ENCODE measurements around the gene WRAP73. TPM values are rescaled to one million over a fixed set of nuclear protein-coding genes. Genes with fewer than 3 reads are reported as not detected.
A peak's percentile ranks its signal among the peaks of the same experiment; 100 is the strongest.
"Not testable (repeated sequence)": the region's sequence is repeated elsewhere in the genome, so short reads cannot be mapped to it uniquely, and the experiment has no call there.

WRAP73 gene
- total RNA-seq, 1 donor from 2014 or later, result 15.6 TPM

DNA sequence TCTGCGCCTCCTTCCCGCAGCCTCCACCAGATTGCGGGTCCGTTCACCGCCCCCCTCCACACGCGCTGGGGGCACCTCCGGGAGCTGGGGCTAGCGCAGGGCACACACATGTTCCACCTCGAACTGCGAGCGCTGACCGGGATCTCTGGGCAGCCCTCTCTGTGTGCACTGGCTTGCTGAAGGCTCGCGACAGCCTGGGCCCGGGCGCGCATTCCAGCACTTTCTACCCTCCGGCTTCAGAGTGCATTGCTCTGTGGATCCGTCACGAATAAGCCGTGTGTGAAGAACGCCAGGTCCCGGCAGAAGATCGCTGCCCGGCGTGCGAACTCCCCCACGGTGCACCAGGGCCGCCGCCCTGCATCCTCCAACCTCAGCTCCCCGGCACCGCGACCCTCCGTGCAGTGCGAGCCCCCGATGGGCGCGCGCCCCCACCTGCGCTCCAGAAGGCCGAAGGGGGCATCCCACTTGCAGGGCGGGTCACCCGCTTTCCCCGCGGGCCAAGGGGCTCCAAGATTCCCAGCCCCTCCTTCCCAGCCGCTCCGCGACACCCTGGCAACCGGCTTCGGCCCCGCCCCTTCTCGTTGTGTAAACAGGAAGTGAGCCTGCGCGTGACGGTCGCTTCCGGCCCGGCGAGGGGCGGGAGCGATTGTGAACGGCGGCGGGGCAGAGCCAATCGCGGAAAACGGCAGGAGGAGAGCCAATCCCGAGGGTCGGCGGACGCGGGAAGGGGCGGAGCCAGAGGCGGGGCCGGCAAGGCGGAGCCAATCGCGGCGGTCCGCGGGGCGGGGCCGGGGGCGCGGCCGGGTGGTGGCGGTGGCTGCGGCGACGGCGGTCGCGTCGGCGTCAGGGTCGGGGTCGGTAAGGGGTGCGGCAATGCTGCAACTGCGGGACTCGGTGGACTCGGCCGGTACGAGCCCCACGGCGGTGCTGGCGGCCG lies 25.4 kb downstream of the WRAP73 start, which contains the start of gene TPRG1L:
Gene TPRG1L (plus strand): TSS at position 816 of the 937 bp plus-strand sequence. CDS start 58 bp downstream, at position 874.
- H3K4me1 ChIP-seq (ENCODE audit: insufficient read depth, low read length), result peaks cover 17% of the 10 kb centered on the region
- peak within 1 kb of the TSS; percentile 99 for H3K4me2 ChIP-seq (ENCODE audit: low read length)
- no peak for TF ChIP-seq CTCF (IDR thresholded peaks at IDR 0.05; ENCODE audit: insufficient read depth, low read depth, low read length)
- Mint-ChIP-seq H3K4me3 (ENCODE audit: unreplicated experiment) (peak within 1 kb of the TSS; percentile 96), H3K27me3 (ENCODE audit: low read depth, unreplicated experiment) (peaks cover 5% of the 10 kb centered on the region), H3K9me3 (ENCODE audit: unreplicated experiment) (no peaks in the 10 kb centered on the region), H3K27ac (ENCODE audit: unreplicated experiment) (peak within 1 kb of the TSS; percentile 60), H3K36me3 (ENCODE audit: low read depth, unreplicated experiment) (peaks cover 4% of the 10 kb centered on the region), H3K4me1 (ENCODE audit: low read depth, unreplicated experiment) (peaks cover 4% of the 10 kb centered on the region)
- peaks cover 7% of the 10 kb centered on the region for H3K36me3 ChIP-seq (ENCODE audit: insufficient read depth, low read length)
- H3K9ac ChIP-seq (ENCODE audit: low read length), result peak within 1 kb of the TSS; percentile 87
- peak within 1 kb of the TSS; percentile 85 for H2AFZ ChIP-seq (ENCODE audit: low read depth, low read length)
- H3K4me3 ChIP-seq (ENCODE audit: insufficient read depth, low read depth, low read length), result peak within 1 kb of the TSS; percentile 72
- H3K9me3 ChIP-seq (ENCODE audit: insufficient read depth, low read depth, low read length), result no peaks in the 10 kb centered on the region
- H3K79me2 ChIP-seq (ENCODE audit: insufficient read depth, low read length), result peaks cover 15% of the 10 kb centered on the region
- peak within 1 kb of the TSS; percentile 4 for H3K27ac ChIP-seq (ENCODE audit: low read depth, low read length)
- DNase-seq (ENCODE audit: low read depth) (peak; percentile 80), FAIRE-seq (no peak)
- peaks cover 2% of the 10 kb centered on the region for H3K27me3 ChIP-seq (ENCODE audit: insufficient read depth, low read length)
- peaks cover 23% of the 10 kb centered on the region for H4K20me1 ChIP-seq (ENCODE audit: insufficient read depth, low read length)

DNA sequence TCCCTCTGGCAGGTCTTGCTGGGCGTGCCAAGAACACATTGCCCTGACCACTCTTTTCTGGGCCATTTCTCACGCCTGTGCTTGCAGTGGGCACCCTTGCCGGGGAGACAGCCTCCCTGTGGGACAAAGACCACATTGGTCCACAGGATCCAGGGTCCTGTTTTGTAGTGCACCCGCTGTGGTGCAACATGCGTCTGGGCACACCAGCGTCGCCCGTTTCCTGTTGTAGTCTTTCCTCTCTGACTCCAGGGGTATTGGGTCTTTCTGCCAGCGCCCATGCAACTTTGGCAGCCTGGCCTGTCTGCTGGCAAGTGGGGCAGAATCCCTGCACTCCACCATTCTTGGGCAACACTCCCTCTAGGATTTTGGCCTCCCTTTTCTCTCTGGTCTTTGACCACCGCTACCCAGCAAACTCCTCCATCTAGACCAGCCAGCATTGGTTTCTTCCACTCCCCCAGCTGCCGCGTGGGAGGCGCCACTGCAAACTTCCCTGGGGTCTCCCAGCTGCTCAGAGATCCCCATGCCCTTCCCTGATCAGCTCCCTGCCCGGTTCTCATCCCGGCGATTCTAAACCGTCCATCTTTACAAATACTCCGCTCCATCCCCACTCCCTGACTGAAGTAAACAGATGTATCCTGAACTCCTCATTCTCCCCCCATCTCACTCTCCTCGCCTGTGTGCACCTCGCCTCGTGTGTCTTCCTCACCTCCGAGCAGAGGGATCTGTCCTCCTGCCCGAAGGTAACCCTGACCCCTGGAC lies 26.3 kb downstream of the WRAP73 start:
- Histone ChIP-seq H3K9me3 (ENCODE audit: insufficient read depth, low read depth, low read length) (no peaks in the 10 kb centered on the region), H3K9ac (ENCODE audit: low read length) (peak overlapping the region; percentile 87), H3K27ac (ENCODE audit: low read depth, low read length) (peak overlapping the region; percentile 4), H3K79me2 (ENCODE audit: insufficient read depth, low read length) (peaks cover 15% of the 10 kb centered on the region), H3K27me3 (ENCODE audit: insufficient read depth, low read length) (peaks cover 2% of the 10 kb centered on the region), H3K4me3 (ENCODE audit: insufficient read depth, low read depth, low read length) (peak overlapping the region; percentile 72), H2AFZ (ENCODE audit: low read depth, low read length) (peak overlapping the region; percentile 85), H3K4me2 (ENCODE audit: low read length) (peak overlapping the region; percentile 99), H3K36me3 (ENCODE audit: insufficient read depth, low read length) (peaks cover 4% of the 10 kb centered on the region), H3K4me1 (ENCODE audit: insufficient read depth, low read length) (peaks cover 17% of the 10 kb centered on the region), H4K20me1 (ENCODE audit: insufficient read depth, low read length) (peaks cover 22% of the 10 kb centered on the region)
- peaks cover 6% of the 10 kb centered on the region for H3K27me3 Mint-ChIP-seq (ENCODE audit: low read depth, unreplicated experiment)
- H3K4me1 Mint-ChIP-seq (ENCODE audit: low read depth, unreplicated experiment), result peaks cover 4% of the 10 kb centered on the region
- no peaks in the 10 kb centered on the region for H3K9me3 Mint-ChIP-seq (ENCODE audit: unreplicated experiment)
- peak overlapping the region; percentile 60 for H3K27ac Mint-ChIP-seq (ENCODE audit: unreplicated experiment)
- TF ChIP-seq CTCF (IDR thresholded peaks at IDR 0.05; ENCODE audit: insufficient read depth, low read depth, low read length) (no peak), EZH2 (IDR thresholded peaks at IDR 0.05; ENCODE audit: insufficient read depth, low read length) (no peak)
- H3K4me3 Mint-ChIP-seq (ENCODE audit: unreplicated experiment), result peak overlapping the region; percentile 96
- DNase-seq (ENCODE audit: low read depth), result no peak
- FAIRE-seq, result no peak
- peaks cover 2% of the 10 kb centered on the region for H3K36me3 Mint-ChIP-seq (ENCODE audit: low read depth, unreplicated experiment)

DNA sequence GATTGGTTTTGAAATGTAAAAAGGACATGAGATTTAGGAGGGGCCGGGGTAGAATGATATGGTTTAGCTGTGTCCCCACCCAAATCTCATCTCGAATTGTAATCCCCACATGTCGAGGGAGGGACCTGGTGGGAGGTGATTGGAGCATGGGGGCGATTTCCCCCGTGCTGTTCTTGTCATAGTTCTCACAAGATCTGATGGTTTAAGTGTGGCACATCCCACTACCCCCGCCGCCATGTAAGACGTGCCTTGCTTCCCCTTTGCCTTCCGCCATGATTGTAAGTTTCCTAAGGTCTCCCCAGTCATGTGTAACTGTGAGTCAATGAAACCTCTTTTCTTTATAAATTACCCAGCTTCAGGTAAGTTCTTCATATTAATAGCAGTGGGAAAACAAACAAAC lies 27.8 kb downstream of the WRAP73 start:
- H3K27me3 ChIP-seq (ENCODE audit: insufficient read depth, low read length); DNase-seq (ENCODE audit: low read depth); H2AFZ ChIP-seq (ENCODE audit: low read depth, low read length); H3K36me3 ChIP-seq (ENCODE audit: insufficient read depth, low read length); H3K9me3 ChIP-seq (ENCODE audit: insufficient read depth, low read depth, low read length); H3K9me3 Mint-ChIP-seq (ENCODE audit: unreplicated experiment); H3K27ac ChIP-seq (ENCODE audit: low read depth, low read length); H3K4me2 ChIP-seq (ENCODE audit: low read length); H3K27ac Mint-ChIP-seq (ENCODE audit: unreplicated experiment); H3K4me1 Mint-ChIP-seq (ENCODE audit: low read depth, unreplicated experiment); H3K4me3 Mint-ChIP-seq (ENCODE audit: unreplicated experiment); H3K36me3 Mint-ChIP-seq (ENCODE audit: low read depth, unreplicated experiment); H3K9ac ChIP-seq (ENCODE audit: low read length); FAIRE-seq; H3K4me3 ChIP-seq (ENCODE audit: insufficient read depth, low read depth, low read length): not testable (repeated sequence)
- Histone ChIP-seq H3K4me1 (ENCODE audit: insufficient read depth, low read length) (peaks cover 17% of the 10 kb centered on the region), H4K20me1 (ENCODE audit: insufficient read depth, low read length) (peaks cover 22% of the 10 kb centered on the region), H3K79me2 (ENCODE audit: insufficient read depth, low read length) (peaks cover 15% of the 10 kb centered on the region)
- peaks cover 15% of the 10 kb centered on the region for H3K27me3 Mint-ChIP-seq (ENCODE audit: low read depth, unreplicated experiment)
